Testis (tissue), 3 donors: ENCODE results near the gene IL31RA. TPM values are rescaled to one million over a fixed set of nuclear protein-coding genes. Genes with fewer than 3 reads are reported as not detected.

ENCODE experiments used
- DNase-seq: peaks from one replicate; pipeline ENCODE4 v3.0.0-alpha.2; 2019
- H3K27ac ChIP-seq, 2 donors: fragments of 200-600 bp; sonication (generic); one replicate each; pipeline ENCODE4 v1.5.1; 2019
- H3K27me3 ChIP-seq: fragments of 200-600 bp; sonication (generic); one replicate; pipeline ENCODE4 v1.5.1; 2019
- H3K36me3 ChIP-seq: fragments of 200-600 bp; sonication (generic); one replicate; pipeline ENCODE4 v1.5.1; 2017; ENCODE audit warnings: low read depth; ENCODE audit errors: missing control alignments
- H3K4me1 ChIP-seq: fragments of 200-600 bp; sonication (generic); one replicate; pipeline ENCODE4 v1.5.1; 2019
- H3K4me3 ChIP-seq, 2 donors: fragments of 200-600 bp; sonication (generic); one replicate each; pipeline ENCODE4 v1.5.1; 2017 to 2019
- H3K9me3 ChIP-seq: fragments of 200-600 bp; sonication (generic); one replicate; pipeline ENCODE4 v1.5.1; 2017
- POLR2A ChIP-seq: fragments of 450-650 bp; IDR thresholded peaks from one replicate; pipeline ENCODE4 v1.6.1; 2017; ENCODE audit warnings: antibody characterized with exemption, mild to moderate bottlenecking, moderate library complexity
- WGBS, 2 donors: methylation state at CpG; one replicate each; pipeline ENCODE4 v1.1.5; 2018; 5-methylcytosine and 5-hydroxymethylcytosine counted together
- intact Hi-C: fragments of 100-400 bp; cut with DNase I; formaldehyde crosslinking; loops from one replicate; pipeline ENCODE4 v1.15.1; 2023; ENCODE audit warnings: low total_unique reads
- polyA plus RNA-seq: library from polyadenylated mRNA; stranded (reverse); fragments of 350-450 nt; fragmentation: Illumina TruSeq; extraction: RNeasy Lipid Tissue Mini Kit (QIAGEN cat#74804); gene quantifications from one replicate; pipeline ENCODE4 v1.2.3, GENCODE V29; 2014; ENCODE audit warnings: low read depth, low replicate concordance; ENCODE audit not compliant: insufficient read depth
- total RNA-seq, 2 donors: library from RNA; depleted of rRNA; stranded (reverse); fragments of >200 nt; gene quantifications; one replicate each; pipeline ENCODE4 v1.2.3, GENCODE V29; 2016
- TF ChIP-seq, protein P1 (sequence below), 3 experiments: fragments of 450-650 bp in 2 of 3; fragments of 200-600 bp in 1 of 3; sonication (generic) in 1 of 3; IDR thresholded peaks; one replicate each; pipeline ENCODE4 v1.5.1; 2016 to 2019; ENCODE audit warnings: antibody characterized with exemption in 3 of 3, mild to moderate bottlenecking in 2 of 3, moderate library complexity in 1 of 3

IL31RA gene
- total and polyA plus RNA-seq, 3 donors from 2014 or later, result 2.7 to 3.9 (median 3.1) TPM

DNA sequence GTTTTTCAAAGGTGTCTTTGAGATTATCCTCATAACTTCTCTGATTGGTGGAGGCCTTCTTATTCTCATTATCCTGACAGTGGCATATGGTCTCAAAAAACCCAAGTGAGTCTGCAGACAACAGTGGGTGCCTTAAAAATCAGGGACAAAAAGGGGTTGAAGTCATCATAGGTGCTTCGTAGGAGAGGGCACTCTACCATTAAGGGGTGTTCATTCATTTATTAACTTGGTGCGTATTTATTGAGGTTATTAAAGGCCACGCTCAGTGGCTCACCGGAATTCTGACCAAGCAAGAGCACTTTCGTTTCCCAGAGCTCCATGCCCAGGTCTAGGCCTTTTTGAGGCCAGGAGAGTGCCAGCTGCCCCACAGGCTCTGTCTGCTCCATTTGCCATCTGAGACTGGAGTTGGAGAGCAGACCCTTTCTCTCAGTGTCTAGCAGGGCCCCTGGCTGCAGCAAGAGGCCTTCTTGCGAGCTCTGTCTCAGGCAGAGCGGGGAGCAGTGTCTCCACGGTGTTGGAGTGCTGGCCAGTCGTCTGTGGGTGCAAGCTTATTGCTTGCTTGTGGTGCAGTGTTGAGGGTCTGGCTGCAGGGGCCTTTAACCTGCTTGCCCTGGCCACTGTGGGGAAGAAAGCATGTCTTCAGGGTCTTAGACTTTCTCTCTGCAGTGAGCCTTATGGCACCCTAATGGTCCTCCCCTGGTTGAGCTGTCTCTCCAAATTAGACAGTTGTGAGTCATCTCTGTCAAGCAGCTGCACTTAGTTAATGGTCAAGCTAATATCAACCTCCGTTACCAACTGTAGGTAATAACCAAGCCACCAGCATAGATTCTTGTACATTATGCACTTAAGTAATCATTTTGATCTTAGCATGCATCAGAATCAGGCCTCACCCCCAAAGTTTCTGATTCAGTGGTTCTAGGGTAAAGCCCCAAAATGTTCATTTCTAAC is 62.6 kb downstream of the IL31RA start:
- DNase-seq, result no peak
- Histone ChIP-seq H3K4me1 (no peaks in the 10 kb centered on the region), H3K27me3 (no peaks in the 10 kb centered on the region), H3K36me3 (no peaks in the 10 kb centered on the region), H3K4me3 (no peak overlapping the region), H3K27ac (no peak overlapping the region), H3K9me3 (no peaks in the 10 kb centered on the region)
- TF ChIP-seq POLR2A, result no peak
- TF ChIP-seq, protein P1, sequence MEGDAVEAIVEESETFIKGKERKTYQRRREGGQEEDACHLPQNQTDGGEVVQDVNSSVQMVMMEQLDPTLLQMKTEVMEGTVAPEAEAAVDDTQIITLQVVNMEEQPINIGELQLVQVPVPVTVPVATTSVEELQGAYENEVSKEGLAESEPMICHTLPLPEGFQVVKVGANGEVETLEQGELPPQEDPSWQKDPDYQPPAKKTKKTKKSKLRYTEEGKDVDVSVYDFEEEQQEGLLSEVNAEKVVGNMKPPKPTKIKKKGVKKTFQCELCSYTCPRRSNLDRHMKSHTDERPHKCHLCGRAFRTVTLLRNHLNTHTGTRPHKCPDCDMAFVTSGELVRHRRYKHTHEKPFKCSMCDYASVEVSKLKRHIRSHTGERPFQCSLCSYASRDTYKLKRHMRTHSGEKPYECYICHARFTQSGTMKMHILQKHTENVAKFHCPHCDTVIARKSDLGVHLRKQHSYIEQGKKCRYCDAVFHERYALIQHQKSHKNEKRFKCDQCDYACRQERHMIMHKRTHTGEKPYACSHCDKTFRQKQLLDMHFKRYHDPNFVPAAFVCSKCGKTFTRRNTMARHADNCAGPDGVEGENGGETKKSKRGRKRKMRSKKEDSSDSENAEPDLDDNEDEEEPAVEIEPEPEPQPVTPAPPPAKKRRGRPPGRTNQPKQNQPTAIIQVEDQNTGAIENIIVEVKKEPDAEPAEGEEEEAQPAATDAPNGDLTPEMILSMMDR (IDR thresholded peaks at IDR 0.05), result no peak
- intact Hi-C loops, result no loop called here
- WGBS, 2 donors, result 95% methylated on average over 9 to 10 of the region's 10 CpGs

DNA sequence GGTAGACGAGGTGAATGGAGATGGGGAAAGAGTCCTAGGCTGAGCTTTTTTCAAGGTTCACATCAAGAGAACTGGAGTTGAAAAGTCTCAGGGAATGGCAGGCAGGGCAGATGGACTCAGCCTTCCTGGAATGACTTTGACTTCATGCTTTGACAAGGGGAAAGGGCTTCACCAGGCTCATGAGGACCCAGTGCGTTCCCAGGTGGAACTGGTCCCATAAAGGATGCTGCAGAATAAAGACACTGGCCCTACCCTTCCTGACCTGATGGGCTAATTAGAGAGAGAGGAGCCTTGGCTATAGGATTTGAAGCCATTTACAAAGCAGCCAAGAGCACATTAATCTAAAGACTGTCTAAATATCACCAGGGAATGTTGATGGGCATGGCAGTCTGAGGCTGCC is 63.8 kb downstream of the IL31RA start:
- no peak overlapping the region for H3K27ac ChIP-seq
- H3K4me1 ChIP-seq, result no peaks in the 10 kb centered on the region
- H3K27me3 ChIP-seq, result no peaks in the 10 kb centered on the region
- WGBS, 2 donors, result 86 to 92% methylated on average over 2 of the region's 2 CpGs
- DNase-seq, result no peak
- H3K4me3 ChIP-seq, result no peak overlapping the region
- no peak for TF ChIP-seq POLR2A
- TF ChIP-seq, protein P1 (IDR thresholded peaks at IDR 0.05), result no peak
- intact Hi-C loops, result no loop called here
- no peaks in the 10 kb centered on the region for H3K36me3 ChIP-seq
- H3K9me3 ChIP-seq, result no peaks in the 10 kb centered on the region

DNA sequence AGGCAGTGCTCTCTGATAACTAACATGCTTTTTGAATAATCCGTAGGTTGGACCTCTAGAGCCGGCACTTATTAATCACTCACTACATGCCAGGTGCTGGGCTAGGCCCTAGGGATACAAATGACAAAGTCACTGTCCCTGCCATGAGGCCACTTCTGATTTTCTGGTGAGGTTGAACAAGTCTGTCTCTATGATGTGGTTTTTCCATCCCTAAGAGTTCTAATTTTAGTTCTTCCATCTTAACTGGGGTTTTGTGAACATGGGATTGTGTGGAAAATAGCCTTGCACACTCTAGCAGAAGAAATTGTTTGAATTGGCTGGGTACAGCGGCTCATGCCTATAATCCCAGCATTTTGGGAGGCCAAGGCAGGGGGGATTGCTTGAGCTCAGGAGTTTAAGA is 64.6 kb downstream of the IL31RA start:
- 90 to 92% methylated on average over 3 of the region's 3 CpGs for WGBS, 2 donors
- Histone ChIP-seq H3K4me3 (no peak overlapping the region), H3K9me3 (no peaks in the 10 kb centered on the region), H3K36me3 (no peaks in the 10 kb centered on the region), H3K27ac (no peak overlapping the region), H3K27me3 (no peaks in the 10 kb centered on the region), H3K4me1 (no peaks in the 10 kb centered on the region)
- TF ChIP-seq, protein P1 (IDR thresholded peaks at IDR 0.05), result no peak
- no peak for TF ChIP-seq POLR2A
- no peak for DNase-seq
- intact Hi-C loops, result no loop called here

DNA sequence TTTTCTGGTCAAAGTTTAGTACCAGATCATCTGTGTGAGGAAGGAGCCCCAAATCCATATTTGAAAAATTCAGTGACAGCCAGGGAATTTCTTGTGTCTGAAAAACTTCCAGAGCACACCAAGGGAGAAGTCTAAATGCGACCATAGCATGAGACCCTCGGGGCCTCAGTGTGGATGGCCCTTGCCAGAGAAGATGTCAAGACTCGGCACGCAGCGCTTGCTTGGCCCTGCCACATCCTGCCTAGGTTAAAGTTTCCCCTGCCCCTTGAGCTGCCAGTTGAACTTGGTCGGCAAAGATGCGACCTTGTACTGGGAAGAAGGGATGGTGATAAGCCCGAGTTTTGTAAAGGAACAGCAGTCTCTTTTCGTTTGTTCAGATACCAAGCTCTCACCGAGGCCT is 65.8 kb downstream of the IL31RA start:
- no peak for TF ChIP-seq POLR2A
- TF ChIP-seq, protein P1 (IDR thresholded peaks at IDR 0.05), result no peak
- no peak overlapping the region for H3K27ac ChIP-seq
- H3K27me3 ChIP-seq, result no peaks in the 10 kb centered on the region
- no peaks in the 10 kb centered on the region for H3K4me1 ChIP-seq
- no peaks in the 10 kb centered on the region for H3K9me3 ChIP-seq
- intact Hi-C loops, result no loop called here
- no peak for DNase-seq
- no peaks in the 10 kb centered on the region for H3K36me3 ChIP-seq
- H3K4me3 ChIP-seq, result no peak overlapping the region
- 72 to 84% methylated on average over 10 of the region's 10 CpGs for WGBS, 2 donors
